Astrocyte of the spinal cord (primary cell): ENCODE measurements around the gene UBE2QL1.

Source experiments
- DNase-seq: peaks from one replicate; pipeline ENCODE4 v3.0.0; 2011; ENCODE audit warnings: low read depth, low spot score
- H3K4me3 ChIP-seq: 2 replicates; pipeline ENCODE4 v1.5.1; 2011; ENCODE audit warnings: low read depth, mild to moderate bottlenecking, low read length, moderate library complexity
- in situ Hi-C: cut with HindIII; loops from 2 replicates; pipeline ENCODE4 v1.10.0; 2017; ENCODE audit warnings: low sequenced_read_pairs
- TF ChIP-seq, protein P1 (sequence below): IDR thresholded peaks from 2 replicates; pipeline ENCODE4 v1.5.1; 2012; ENCODE audit warnings: low read depth, mild to moderate bottlenecking, low read length, inconsistent platforms

UBE2QL1 gene

DNA sequence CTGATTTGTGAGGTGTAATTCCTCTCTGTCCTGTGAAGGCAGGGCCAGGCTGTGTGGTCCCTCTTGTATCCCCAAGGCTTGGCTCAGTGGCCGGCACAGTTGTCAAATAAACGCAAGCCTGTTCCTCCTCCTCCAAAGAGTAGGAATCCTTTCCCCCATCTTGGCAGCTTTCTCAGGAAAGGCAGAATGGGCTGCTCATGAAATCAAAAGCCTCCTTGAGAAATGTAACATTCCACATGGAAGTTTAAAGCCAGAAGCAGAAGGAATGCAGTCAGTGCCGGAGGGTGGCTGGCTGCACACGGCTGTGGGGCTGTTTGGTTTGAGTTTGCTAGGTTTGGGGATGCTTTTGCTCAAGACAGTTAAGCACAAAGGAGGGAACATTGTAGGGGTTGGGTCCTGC lies 35.8 kb upstream of the UBE2QL1 start:
- DNase-seq, result no peak
- H3K4me3 ChIP-seq, result no peak overlapping the region
- in situ Hi-C loops, result no loop called here
- TF ChIP-seq, protein P1, sequence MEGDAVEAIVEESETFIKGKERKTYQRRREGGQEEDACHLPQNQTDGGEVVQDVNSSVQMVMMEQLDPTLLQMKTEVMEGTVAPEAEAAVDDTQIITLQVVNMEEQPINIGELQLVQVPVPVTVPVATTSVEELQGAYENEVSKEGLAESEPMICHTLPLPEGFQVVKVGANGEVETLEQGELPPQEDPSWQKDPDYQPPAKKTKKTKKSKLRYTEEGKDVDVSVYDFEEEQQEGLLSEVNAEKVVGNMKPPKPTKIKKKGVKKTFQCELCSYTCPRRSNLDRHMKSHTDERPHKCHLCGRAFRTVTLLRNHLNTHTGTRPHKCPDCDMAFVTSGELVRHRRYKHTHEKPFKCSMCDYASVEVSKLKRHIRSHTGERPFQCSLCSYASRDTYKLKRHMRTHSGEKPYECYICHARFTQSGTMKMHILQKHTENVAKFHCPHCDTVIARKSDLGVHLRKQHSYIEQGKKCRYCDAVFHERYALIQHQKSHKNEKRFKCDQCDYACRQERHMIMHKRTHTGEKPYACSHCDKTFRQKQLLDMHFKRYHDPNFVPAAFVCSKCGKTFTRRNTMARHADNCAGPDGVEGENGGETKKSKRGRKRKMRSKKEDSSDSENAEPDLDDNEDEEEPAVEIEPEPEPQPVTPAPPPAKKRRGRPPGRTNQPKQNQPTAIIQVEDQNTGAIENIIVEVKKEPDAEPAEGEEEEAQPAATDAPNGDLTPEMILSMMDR, result no peak

DNA sequence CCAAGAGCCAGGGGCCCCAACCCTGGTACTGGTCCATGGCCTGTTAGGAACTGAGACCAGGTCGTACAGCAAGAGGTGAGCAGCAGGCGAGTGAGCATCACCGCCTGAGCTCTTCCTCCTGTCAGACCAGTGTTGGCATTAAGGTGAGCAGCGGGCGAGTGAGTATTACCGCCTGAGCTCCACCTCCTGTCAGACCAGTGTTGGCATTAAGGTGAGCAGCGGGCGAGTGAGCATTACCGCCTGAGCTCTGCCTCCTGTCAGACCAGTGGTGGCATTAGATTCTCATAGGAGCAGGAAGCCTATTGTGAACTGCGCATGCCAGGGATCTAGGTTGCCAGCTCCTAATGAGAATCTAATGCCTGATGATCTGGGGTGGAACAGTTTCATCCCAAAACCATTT lies 31.0 kb upstream of the UBE2QL1 start:
- DNase-seq, result no peak
- H3K4me3 ChIP-seq, result no peak overlapping the region
- in situ Hi-C loops, result no loop called here
- TF ChIP-seq, protein P1, result no peak

DNA sequence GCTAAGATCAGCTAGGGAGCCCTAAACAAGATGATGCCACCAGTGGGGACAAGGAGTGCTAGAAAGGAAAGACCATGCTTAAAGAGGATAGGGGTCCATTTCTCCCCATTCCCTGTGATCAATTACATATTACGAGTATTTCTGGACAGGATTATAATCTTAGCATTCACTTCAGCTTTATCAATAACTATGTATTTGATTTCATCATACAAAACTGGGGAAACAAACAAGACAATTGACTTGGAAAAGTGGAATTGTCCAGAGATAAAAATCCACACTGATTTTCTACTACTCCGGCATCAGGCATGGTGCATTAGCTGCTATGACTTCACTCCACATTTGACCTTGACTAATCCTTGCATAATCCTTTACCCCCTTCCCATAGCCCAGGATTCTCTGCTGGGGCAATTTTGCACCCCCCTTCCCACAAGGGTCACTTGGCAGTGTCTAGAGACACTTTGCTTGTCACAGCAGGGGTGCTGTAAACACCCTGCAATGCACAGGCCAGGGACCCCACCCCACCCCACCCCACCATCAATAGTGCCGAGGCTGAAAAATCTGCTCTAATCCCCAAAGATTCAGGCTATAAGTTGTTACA lies 29.9 kb upstream of the UBE2QL1 start:
- DNase-seq, result no peak
- H3K4me3 ChIP-seq, result no peak overlapping the region
- TF ChIP-seq, protein P1, result no peak
- in situ Hi-C loops, result no loop called here

DNA sequence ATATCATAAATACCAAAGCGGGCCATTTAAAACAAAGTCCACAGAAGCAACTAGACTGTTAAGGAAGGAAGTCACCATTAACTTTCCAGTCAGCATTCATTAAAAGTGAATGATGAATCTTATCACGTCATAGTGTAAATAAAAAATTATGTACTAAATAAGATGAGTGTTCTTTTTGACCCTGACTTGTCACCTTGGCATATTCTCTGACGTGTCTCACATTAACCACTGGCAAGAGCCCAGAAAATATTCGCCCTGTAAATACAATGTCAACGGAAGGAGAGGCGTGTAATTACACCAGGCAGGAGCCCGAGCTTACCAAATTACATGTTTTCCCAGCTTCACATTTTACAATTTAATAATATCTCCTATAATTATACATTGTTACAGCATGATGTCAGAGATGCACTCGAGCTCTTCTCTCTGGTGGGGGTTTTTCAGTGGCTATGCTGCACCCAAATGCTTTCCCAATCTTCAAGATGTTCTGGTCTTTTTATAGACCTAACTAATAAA lies 29.3 kb upstream of the UBE2QL1 start:
- no peak overlapping the region for H3K4me3 ChIP-seq
- in situ Hi-C loops, result no loop called here
- no peak for DNase-seq
- TF ChIP-seq, protein P1, result no peak

DNA sequence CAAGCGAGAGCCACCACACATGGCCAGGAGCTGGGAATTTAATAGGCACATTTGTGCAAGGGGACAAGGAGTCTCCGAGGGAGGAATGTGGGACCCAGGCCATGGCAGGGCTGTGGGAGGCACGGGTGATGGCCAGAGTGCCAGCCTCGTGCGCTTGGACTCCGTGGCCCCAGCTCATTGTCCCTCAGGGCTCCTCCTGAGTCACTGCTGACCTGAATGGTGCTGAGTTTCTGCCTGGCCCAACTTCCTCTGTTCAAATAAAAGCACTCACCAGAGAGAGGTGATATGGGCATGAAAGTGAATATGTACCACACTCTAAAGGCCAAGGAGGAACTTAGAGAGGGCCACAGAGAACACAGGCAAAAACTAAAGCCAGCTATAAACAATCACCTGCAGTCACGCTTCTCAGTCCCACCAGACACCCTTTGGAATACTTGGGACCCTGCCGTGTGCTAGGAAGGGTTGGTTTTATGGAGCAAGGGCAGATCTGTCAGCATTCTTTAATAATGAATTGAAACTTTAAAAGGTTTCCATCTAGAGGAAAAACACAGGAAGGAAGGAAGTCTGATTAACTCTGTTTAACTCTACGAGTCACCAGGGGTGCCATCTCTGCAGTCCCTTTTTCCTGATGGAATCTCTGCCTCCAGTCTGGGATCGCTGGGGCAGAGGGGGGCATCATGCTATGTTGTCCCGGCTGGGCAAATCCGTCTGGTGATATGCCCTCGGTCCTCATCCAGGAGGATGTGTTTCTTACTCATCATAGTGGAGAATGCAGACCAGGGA lies 25.1 kb upstream of the UBE2QL1 start:
- no peak overlapping the region for H3K4me3 ChIP-seq
- no peak for DNase-seq
- in situ Hi-C loops, result no loop called here
- TF ChIP-seq, protein P1, result no peak

DNA sequence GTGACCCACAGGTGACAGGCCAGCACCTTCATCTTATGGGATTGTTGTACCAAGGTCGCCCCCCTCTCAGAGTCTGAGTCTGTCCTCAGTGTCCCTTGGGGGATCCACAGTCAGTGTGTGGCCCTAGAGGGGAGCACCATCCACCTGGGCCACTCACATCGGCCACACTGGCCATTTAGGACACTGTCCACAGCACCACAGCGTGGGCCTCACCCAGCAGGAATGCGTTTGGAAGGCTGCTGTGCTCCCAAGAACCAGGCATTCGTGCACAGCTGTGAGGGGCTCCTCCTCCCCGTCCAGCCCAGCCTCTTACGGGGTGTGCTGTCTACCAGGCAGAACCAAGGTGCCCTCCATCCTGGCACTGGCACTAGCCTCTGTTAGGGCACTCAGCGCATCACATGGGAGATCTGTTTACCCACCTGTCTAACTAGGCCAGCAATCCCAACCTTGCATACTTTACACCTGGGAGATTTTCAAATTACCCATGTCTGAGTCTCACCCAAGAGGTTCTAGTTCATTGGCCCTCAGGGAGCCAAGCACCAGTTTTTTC lies 24.5 kb upstream of the UBE2QL1 start:
- no peak for DNase-seq
- no peak overlapping the region for H3K4me3 ChIP-seq
- TF ChIP-seq, protein P1, result no peak
- in situ Hi-C loops, result no loop called here
